ENCODE results near the gene LMX1A.

DNA sequence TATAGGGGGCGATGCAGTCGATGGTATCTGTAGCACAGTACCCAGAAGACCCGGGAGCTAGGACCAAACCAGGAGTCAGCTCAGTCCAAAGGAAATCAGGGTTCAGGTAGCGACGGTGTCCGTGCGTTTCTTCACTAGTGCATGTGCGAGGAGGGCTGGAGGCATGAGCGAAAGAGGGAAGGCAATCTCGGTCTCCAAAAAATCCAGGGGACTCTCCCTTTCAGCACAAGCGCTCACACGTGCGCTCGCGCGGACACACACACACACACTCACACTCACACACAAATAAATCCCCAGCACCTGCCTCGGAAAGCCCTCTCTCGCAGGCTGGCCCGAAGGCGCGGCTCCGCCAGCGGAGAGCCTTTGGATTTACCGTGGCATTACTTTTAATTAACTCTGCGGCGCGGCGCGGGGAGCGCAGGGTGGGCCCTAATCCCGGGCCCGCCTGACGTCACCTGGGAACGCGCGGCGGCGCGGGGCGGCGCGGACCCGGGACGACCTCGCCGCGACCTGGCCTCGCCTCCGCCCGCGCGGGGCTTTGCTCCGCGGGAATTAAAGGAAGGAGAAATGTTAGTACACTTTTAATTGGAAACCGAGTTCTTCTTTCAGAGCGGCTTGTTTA, 121.2 kb downstream of the LMX1A start:
- TF ChIP-seq POLR2A (IDR thresholded peaks at IDR 0.05), result no peak
- TF ChIP-seq, protein P1, sequence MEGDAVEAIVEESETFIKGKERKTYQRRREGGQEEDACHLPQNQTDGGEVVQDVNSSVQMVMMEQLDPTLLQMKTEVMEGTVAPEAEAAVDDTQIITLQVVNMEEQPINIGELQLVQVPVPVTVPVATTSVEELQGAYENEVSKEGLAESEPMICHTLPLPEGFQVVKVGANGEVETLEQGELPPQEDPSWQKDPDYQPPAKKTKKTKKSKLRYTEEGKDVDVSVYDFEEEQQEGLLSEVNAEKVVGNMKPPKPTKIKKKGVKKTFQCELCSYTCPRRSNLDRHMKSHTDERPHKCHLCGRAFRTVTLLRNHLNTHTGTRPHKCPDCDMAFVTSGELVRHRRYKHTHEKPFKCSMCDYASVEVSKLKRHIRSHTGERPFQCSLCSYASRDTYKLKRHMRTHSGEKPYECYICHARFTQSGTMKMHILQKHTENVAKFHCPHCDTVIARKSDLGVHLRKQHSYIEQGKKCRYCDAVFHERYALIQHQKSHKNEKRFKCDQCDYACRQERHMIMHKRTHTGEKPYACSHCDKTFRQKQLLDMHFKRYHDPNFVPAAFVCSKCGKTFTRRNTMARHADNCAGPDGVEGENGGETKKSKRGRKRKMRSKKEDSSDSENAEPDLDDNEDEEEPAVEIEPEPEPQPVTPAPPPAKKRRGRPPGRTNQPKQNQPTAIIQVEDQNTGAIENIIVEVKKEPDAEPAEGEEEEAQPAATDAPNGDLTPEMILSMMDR (IDR thresholded peaks at IDR 0.05), result no peak

Measured in gastroesophageal sphincter (tissue), 3 donors.